Caki2 (cell line): ENCODE results near the gene TBC1D22A. TPM values are rescaled to one million over a fixed set of nuclear protein-coding genes. Genes with fewer than 3 reads are reported as not detected.

Source experiments
- DNase-seq: peaks from one replicate; pipeline ENCODE4 v3.0.0-alpha.2; 2015; ENCODE audit warnings: low read depth
- in situ Hi-C: cut with HindIII; loops from 2 replicates; pipeline ENCODE4 v1.10.0; 2016; ENCODE audit warnings: low sequenced_read_pairs, low pct_unique_long_range_greater_than_20kb, mixed read lengths
- total RNA-seq: library from RNA; depleted of rRNA; stranded (reverse); fragments of >200 nt; shearing (Covaris generic); gene quantifications from 2 replicates; pipeline ENCODE4 v1.2.3, GENCODE V29; 2014; ENCODE audit warnings: low replicate concordance

The TBC1D22A gene
- total RNA-seq, 1 experiment from 2014 or later, result 15.0 TPM

DNA sequence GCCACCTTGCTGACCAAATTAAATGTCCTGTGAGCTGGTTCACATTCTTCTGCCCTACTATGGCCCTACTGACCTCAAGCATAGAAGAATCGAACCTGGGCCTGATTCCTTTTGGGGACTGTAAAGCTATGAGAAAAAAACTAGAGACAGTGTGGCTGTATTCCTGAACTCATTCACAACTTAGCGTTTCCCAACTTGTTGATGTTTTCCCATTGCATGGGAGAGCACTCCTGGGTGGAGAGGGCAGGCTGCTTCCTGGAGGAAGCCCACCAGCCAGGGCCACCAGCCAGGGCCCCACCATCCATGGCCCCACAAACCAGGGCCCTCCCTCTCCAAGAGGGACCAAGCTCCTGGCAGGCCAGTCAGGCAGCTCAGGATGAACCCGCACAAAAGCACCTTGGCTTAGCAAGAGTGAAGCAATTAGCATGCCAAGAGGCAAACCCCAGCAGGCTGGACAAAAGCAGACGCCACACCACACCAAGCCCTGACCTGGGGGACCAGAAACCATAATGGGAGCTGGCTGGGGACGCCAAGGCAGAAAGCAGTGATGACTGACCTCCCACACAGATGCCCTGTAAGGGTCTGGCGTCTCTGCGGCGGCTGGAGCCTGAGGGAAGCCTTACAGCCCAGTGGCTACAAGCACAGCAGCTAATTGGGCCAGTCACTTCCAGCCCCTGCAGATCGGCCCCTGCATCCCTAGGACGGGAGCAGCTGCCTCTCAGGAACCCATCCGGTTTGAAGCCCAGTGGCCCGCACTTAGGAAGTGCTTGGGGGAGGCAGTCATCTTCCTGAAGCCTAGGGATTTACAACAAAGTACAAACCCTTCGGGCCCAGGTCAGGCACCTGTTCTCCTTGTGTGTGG, 26.5 kb upstream of the TBC1D22A start:
- DNase-seq, result no peak
- in situ Hi-C loops, result no loop called here

DNA sequence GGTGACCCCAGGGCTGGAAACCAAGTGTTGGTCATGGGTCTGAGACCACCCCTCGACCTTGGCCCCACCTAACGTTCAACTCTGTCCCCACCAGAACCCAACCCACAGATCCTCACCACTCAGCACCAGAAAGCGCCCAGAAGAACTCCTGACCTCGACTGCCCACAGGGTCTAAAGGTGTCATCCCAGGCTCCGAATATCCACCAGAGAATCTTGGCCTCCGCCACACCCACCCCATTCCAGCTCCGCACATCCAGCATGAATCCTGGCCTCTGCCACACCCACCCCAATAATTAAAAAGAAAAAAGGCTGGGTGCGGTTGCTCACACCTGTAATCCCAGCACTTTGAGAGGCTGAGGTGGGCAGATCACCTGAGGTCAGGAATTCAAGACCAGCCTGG, 25.7 kb upstream of the TBC1D22A start:
- DNase-seq, result no peak
- in situ Hi-C loops, result no loop called here

DNA sequence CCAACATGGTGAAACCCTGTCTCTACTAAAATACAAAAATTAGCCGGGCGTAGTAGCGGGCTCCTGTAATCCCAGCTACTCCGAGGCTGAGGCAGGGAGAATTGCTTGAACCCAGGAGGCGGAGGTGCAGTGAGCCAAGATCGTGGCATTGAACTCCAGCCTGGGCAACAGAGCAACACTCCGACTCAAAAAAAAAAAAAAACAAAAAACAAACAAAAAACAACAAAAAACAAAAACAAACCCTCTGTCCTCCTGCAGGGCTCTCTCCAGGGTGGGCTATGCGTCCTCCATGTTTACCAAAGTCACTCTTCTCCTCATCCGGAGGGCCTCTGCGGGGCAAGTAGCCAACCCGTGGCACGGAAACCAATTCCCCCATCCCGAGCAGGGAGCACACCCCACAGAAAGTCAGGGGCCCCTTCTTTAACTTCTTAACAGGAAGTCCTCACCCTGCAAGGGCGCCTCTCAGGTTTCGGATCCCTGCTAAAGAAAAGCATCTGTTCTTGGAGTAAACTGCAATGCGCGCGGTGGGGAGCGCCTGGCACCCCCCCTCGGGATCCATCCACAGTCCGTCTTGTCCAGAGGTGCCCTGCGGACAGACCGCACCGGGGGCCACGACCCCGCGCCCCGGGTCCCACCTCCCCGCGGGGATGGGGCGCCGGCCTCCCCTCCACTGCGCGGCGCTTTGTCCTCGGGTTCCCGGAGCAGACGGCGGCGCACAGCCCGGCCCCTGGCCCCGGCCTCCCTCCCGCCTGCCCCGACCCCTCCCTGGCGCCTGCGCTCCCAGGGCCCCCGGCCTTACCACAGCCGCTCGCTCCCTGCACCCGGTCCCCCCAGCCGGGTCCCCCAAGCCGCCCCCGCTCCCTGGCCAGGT, 25.1 kb upstream of the TBC1D22A start:
- DNase-seq, result peak; percentile 27
- in situ Hi-C loops, result no loop called here

GRCh38 chr22:46737976-46738646, 24.3 kb upstream of the TBC1D22A start, which contains the start of gene CERK:
Gene CERK (minus strand): TSS chr22:46738252. CDS start chr22:46738148, 104 bp downstream.
- peak; percentile 51 for DNase-seq
- in situ Hi-C loops, result no loop called here

DNA sequence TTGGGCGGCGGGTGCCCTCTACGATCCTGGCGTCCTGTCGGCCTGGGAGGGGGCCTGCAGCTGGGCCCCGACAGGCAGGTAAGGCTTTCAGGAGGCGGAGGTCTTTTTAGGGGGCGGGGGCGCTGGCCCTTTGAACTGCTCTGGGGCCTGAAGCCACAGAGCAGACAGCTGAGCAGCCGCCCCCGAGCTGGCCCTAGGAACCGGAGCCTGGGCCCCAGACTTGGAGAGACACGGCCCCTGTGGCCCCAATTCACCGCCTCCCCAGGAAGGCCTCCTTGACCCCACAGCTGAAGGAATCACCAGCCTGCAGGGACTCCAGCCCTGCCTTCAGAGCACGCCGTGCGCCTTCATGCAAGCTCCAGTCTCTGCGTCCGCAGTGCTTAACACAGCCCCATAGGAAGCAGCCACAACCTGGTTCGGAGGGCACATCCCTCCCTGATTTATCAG, 23.8 kb upstream of the TBC1D22A start:
- no peak for DNase-seq
- in situ Hi-C loops, result no loop called here

DNA sequence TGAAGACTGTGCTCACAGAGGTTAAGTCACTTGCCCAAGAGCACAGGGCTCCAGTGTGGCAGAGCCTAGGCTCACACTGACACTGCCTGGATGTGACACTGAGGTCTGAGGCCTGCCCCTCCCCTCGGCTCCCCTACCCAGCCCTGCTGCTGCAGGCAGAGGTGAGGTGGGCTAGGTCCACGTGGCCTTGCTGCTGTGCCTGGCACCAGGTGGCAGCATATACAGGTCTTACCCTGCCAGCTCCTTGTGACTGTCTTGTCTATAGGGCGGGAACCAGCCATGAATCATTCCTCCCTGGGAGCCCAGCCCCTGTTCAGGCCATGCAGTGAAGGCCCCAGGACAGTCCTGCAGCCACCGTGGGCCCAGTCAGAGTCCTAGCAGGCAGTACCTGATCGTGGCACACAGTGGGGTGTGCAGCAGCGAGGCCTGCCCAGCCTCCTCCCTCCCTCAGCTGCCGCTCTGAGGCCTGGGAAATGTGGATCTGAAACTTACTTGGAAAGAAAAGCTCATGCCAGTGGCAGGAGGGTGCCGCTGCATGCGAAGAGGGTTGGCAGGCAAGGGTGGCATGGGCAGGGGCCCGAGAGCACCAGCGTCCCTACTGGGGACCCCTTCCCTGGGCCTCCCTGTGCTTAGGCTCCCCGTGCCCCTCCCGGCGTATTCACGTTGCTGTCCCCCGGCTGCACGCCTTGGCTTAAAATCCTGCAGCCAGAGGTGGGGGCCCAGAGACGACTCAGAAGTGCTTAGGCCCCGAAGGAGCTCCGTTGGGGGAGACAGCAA, 23.2 kb upstream of the TBC1D22A start:
- peak; percentile 83 for DNase-seq
- in situ Hi-C loops, result no loop called here

- in situ Hi-C loops, result no loop called here
Measured at GRCh38 chr22:46740910-46741780, 21.3 kb upstream of the TBC1D22A start.

GRCh38 chr22:46741974-46742519, 20.4 kb upstream of the TBC1D22A start:
- no peak for DNase-seq
- in situ Hi-C loops, result no loop called here

More at GRCh38 chr22:46740910-46741780, 21.3 kb upstream of the TBC1D22A start:
- no peak for DNase-seq

GRCh38 chr22:46742576-46743221, 19.8 kb upstream of the TBC1D22A start:
- DNase-seq, result no peak
- in situ Hi-C loops, result no loop called here

DNA sequence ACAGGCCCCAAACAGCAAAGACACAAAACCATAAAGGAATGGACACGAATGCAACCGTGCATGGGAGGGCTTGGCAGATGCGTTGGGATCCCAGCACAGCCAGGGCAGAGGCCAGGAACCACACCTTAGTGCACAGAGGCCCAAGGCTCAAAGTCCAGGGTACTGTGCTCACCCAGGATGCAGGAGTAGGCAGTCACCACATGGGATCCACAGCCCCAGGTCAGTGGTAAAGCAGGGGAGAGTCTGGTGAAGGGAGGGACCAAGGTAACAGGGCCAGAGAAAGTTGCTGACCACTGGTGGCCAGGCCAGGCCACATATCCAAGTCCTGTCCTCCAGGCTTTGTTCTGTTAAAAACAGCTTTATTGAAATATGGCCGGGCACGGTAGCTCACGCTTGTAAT, 17.9 kb upstream of the TBC1D22A start:
- DNase-seq, result no peak
- in situ Hi-C loops, result no loop called here

DNA sequence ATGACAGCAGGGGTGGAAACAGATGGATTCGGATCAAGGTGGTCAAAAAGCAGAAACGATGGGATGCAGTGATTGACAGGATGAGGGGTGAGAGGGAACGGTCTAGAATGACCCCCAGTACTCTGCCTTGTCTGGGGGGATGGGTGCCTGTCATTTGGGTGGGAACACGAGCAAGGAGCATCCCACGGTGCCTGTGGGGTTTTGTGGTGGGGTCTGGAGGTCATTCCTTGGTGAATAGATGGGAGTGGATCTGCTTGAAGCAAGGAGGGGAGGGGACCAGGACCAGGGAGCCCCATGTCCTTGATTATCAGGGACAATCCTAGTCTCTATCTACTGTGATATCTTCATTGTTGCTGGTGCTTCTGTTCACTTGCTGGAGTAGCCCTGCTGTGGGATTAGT, 16.3 kb upstream of the TBC1D22A start:
- no peak for DNase-seq
- in situ Hi-C loops, result no loop called here

- no peak for DNase-seq
- in situ Hi-C loops, result no loop called here
Measured at GRCh38 chr22:46746620-46747019, 15.8 kb upstream of the TBC1D22A start.

GRCh38 chr22:46747646-46748045, 14.8 kb upstream of the TBC1D22A start:
- in situ Hi-C loops, result no loop called here
- no peak for DNase-seq

DNA sequence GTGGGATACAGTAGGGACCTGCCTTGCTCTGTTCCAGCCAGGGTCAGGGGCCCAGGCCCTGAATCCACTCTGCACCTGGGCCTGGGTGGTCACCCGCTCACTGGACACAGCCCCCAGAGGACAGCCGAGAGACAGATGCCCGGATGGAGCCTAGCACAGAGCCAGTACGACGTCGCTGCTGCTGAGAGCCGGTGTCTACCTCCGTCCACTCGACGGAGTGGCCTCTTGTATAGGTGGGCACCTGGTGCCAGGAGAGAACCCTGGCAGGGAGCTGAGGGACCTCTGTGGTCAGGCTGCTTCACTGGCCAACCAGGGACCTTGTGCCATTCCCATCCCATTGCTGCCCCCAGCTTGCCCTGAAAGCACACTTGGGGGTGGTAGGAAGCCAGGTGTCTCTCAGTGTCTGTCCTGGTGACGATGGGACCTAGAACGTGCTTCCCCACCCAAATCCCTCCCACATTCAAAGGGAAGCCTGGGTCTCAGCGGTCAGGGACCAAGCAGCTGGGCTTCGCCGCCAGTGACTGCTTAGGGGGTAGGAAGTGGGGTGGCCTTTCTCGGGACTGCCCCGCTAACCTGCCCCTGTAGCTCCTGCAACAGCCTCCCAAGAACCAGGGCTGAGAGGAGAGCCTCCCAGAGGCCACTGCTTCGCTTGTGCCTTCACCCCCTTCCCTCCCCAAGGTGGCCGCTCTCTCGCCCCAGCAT, 14.1 kb upstream of the TBC1D22A start:
- no peak for DNase-seq
- in situ Hi-C loops, result no loop called here

DNA sequence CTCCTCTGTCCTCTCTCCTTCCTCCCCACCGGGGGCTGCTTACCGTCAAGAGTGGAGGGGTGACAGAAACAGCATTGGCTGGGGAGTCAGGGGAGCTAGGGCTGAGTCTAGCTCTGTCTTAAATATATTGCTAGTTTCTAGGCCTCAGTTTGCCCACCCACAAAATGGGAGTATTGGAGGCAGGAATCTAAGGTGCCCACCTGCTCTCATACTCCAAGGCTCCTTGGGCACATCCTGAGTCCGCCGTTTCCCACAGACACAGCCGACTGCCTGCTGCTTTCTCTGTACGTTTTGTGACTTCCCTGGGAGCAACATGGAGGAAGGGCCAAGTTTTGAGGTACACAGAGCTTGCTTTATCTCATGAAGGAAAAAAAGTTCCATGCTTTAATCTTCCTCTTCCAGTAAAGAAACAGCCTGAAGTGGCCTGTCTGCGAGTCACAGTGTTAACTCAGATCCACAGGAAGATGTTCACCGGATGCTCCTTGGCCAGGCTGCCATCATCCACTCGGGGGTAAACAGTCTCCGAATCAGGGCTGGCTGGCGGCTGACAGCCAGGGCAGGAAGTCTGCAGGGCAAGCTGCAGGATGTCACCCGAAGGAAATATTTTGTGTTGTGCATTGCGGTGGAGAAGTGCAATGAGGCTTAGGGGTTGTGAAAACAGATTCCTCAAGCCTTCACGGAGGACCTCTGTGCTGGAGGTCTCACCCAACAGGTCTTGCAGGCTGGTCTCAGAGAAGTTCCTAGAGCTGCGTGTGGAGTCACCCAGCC, 13.4 kb upstream of the TBC1D22A start:
- no peak for DNase-seq
- in situ Hi-C loops, result no loop called here
